Bone marrow (tissue), 2 donors: ENCODE measurements around the gene ANK3.
"Not testable (repeated sequence)": the region's sequence is repeated elsewhere in the genome, so short reads cannot be mapped to it uniquely, and the experiment has no call there.

Experiments
- DNase-seq, 2 donors: peaks; one replicate each; lab custom pipeline; 2025; lab: John Stamatoyannopoulos, UW

The ANK3 gene

GRCh38 chr10:60093317-60093716 is 296.4 kb downstream of the ANK3 start:
- no peak for DNase-seq

DNA sequence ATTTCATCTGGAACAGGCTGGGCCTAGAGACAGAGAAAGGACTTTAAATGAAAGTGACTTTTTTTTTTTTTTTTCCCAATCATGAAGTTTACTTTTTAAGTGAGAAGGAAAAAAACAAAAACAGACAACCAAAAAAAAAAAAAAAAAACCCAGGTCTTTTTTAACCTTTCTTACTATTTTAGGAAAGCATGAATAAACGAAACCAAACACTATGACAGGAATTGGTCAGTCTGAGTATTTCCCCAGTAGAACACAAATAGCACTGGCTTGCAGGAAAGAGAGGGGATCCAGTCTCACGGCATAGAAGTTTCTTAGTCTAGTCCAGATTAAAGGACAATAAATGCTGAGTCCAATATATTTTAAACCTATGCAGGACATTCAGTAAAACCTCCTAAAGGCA is 302.8 kb downstream of the ANK3 start:
- DNase-seq: no peak

GRCh38 chr10:60086421-60086820 is 303.3 kb downstream of the ANK3 start:
- DNase-seq: no peak

DNA sequence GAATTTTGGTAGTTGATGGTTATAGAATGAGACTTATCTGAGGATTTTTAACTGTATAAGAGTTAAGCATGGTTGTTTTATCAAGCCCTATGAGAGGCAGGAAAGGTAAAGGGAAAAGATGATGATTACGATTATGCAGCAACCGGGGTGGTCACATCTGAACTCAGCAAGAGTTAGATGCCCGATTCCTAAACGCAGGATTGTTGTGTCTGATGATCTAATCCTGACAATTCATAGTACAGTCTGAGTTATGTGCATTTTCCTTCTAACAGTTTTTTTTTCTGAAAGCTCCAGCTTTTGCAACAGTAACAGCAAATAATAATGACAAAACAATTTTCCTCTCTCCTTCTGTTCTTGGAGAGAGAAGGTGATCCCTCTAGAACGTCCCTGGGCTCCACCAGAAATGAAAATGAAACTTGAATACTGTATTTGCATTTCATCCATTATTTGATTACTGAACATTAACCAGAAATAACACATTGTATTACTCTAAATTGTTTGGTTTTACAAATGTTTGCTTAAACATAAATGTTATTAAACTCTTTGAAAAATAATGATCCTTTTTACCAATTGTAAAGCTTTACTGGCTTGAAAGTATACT is 306.8 kb downstream of the ANK3 start:
- DNase-seq: no peak

DNA sequence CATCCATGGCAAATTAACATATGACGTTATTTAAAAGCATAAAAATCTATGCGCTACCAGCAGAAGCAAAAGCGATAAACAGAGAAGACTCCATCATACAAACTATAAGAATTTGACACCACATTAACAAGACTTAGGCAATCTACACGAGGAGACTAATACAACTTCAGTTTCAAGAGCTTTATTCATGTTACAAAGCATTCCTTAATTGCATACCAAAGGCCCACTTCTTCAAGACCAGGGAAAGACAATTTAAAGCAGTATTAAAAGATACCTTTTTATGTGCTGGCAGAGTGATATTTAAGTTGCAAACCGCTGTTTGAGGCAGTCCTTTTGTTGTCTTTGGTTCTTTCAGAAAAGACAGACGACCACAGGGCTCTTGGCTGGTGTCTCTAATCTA is 307.3 kb downstream of the ANK3 start:
- DNase-seq: no peak

GRCh38 chr10:60073781-60074656 is 315.7 kb downstream of the ANK3 start:
- no peak for DNase-seq

- no peak for DNase-seq
Observed at GRCh38 chr10:60073397-60073780, 316.3 kb downstream of the ANK3 start.

GRCh38 chr10:60069311-60069710 is 320.4 kb downstream of the ANK3 start:
- DNase-seq: no peak

- no peak for DNase-seq
Observed at GRCh38 chr10:60050366-60050765, 339.3 kb downstream of the ANK3 start.

DNA sequence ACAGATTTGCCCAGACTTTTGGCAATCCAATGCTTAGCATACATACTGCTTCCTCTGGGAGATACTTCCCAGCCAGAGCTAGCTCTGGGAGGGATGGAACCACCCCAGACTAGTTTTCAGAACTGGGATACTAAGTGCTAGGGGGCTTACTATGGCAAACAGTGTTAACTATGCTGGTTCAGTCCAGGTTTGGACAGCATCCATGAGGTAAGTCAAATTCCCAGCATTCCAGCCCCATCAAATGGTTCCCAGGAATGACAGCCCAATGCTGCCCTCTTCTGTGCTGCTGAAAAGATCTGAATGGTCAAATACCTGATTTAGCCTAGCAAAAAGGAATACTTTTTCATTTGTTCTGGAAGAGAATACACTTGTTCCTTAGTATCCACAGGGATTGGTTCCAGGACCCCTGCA is 341.6 kb downstream of the ANK3 start:
- no peak for DNase-seq

DNA sequence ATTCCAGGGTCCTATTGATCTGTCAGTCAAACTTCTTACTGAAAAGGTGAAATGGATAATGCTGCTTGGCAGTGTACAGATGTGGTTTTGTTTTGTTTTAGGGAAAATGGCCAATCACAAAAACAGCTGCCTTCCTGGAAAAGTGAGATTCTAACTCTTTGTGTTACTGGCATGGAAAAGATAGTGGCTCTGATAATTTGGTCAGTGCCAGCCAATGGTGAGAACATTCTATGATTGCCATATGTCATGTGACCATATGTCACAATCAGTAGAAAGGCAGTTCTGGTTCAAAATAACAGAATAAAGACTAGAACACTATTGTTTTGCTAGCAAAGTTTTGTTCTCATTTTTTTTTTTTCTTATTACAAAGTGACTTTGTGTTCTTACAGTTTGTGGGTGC is 344.1 kb downstream of the ANK3 start:
- DNase-seq: no peak

GRCh38 chr10:60044971-60045370 is 344.7 kb downstream of the ANK3 start:
- DNase-seq: no peak

- no peak for DNase-seq
Observed at GRCh38 chr10:60044242-60044641, 345.4 kb downstream of the ANK3 start.

DNA sequence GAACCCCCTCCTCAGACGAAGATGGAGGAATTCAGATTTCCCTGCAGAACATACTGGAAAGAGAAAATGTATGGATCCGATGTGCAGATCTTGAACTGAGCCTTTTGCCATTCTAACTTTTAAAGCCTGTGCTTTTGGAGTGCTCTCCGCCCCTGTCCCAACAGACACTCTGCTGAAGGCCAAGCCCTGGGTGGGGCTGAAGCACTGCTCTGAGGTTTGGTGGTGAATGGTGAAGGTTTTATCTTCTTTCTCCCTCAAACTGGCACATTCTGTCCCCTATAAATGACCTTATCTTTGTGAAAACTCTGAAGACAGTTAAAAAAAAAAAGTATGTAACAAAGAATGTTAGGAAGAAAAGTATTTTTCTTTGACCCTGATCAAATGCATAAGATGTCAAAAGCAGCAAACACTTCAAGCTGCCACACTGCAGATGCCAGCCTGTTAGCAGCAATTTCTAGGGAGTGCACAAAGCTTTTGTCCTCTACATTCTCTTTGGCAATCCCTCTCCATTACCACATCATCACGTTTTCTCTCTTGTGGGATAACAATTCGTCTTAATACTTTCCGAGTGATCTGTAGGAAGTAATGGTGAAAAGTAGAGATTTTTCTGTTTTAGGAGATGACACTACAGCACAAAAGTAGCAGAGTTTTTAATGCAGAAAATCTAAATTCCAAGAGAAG is 346.0 kb downstream of the ANK3 start:
- no peak for DNase-seq

DNA sequence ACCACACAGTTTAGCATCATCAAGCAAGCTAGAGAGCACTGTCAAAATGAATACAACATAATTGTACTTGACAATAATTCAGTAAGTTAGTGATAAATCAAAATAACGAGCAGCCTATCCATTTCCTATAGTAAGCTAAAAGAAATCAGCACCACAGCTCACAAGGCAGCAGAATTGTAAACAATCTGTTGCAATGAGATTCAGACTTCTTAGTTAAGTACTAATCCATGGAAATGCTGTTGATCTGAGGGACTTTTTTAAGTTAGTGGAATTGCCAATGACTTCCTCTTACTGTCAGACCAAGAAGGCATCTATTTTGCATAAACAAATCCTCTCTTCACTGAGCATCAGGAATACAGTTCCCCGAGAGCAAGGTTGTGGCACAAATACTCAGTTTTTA is 346.8 kb downstream of the ANK3 start:
- no peak for DNase-seq

DNA sequence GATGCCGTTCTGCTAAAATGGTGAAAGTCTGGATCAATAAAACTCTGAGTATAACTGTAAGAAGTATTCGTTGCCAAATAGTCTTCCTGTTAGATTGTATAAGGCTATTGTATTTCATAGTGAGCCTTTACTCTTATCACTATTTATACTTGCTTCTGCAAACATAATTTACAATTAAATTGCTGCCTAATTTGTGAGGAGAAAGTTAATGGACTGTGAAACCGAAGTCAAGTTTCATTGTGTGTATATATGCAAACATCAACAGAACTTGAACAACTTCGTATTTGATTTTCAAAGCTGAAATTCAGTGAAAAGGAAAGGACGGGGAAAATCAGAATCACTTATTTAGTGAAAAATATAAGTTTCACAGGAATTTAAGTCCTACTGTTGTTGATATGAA is 347.4 kb downstream of the ANK3 start:
- no peak for DNase-seq

DNA sequence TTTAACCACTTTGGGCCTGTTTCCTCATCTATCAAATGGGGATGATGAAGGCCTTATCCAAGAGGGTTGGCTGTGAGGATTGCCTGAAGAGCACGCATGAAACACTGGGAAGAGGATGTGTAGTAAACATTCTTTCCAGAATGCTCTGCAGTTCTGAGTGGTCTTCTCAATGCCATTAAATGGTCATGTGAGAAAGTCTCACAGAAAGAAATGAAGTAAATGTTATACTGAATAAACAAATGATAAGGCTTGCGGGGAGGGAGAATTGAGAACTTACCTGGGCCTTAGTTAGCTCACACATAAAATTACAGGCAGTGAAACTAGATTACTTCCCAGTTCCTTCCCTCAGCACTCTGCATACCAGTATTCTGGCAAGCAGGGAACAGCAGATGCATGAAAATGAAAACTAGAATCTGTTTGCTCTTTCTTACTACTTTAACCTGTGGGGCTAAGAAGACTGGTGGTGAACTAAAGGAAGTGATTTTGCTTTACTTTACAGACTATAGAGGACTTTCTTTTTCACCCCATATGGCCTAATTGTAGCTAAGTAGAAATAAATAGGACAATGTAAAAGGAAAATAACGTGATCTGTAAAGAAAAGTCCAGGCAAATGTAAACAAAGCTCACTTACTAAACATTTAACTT is 348.1 kb downstream of the ANK3 start:
- DNase-seq: no peak

GRCh38 chr10:60040014-60040662 is 349.5 kb downstream of the ANK3 start:
- DNase-seq: no peak

GRCh38 chr10:60035984-60036383 is 353.7 kb downstream of the ANK3 start:
- no peak for DNase-seq

- DNase-seq: not testable (repeated sequence)
Observed at GRCh38 chr10:60035375-60035774, 354.3 kb downstream of the ANK3 start.

DNA sequence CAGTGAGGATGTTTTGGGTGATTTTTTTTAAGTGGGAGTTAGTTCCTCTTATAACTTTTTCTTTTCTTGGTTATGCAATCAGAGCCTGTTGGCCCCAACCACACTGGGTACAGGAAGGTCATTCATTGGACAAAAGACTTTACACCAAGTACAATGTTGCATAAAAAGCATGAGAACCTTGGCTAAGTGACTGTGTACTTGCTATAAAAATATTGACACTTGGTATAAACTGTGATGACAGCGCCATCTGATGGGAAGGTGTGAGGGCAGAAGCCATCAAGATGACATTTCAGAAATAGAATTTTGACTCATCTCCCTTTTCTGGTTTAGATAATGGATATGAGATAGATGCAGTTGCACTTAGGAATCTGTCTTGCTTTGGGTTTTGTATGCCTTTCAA is 357.0 kb downstream of the ANK3 start:
- peak; percentile 4 to 36 for DNase-seq

DNA sequence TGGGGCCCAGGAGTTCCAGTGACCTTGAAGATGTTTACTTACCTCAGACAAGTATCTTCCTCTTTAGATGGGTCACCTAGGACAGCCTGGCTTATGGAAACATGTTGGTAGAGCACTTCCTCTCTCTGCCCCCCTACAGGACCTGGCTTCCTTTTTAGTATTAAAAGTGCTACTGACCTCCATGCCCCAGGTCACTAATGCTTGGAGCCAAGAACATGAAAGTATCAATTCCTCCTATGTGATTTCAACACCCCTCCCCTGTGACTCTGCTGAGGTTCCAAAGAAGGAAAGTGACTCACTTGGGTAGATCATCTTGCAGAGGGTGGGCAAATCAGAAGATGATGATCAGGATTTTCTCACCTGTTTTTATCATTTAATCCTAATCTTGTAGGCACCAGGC is 358.0 kb downstream of the ANK3 start:
- peak in 1 of 2 donors; percentile 5 for DNase-seq
